Lower leg skin (tissue), 3 donors: ENCODE data around the gene NRG3.

ENCODE experiments used
- POLR2A ChIP-seq, 2 donors: fragments of 450-650 bp; IDR thresholded peaks; one replicate each; pipeline ENCODE4 v1.6.1; 2016 to 2017; ENCODE audit warnings: antibody characterized with exemption in 2 of 2, mild to moderate bottlenecking in 1 of 2, moderate library complexity in 1 of 2
- TF ChIP-seq, protein P1 (sequence below), 3 donors: fragments of 450-650 bp; IDR thresholded peaks; one replicate each; pipeline ENCODE4 v1.5.1; 2016; ENCODE audit warnings: antibody characterized with exemption in 3 of 3, mild to moderate bottlenecking in 3 of 3, moderate library complexity in 2 of 3

GRCh38 chr10:82148764-82149163, 273.8 kb downstream of the NRG3 start:
- TF ChIP-seq, protein P1, sequence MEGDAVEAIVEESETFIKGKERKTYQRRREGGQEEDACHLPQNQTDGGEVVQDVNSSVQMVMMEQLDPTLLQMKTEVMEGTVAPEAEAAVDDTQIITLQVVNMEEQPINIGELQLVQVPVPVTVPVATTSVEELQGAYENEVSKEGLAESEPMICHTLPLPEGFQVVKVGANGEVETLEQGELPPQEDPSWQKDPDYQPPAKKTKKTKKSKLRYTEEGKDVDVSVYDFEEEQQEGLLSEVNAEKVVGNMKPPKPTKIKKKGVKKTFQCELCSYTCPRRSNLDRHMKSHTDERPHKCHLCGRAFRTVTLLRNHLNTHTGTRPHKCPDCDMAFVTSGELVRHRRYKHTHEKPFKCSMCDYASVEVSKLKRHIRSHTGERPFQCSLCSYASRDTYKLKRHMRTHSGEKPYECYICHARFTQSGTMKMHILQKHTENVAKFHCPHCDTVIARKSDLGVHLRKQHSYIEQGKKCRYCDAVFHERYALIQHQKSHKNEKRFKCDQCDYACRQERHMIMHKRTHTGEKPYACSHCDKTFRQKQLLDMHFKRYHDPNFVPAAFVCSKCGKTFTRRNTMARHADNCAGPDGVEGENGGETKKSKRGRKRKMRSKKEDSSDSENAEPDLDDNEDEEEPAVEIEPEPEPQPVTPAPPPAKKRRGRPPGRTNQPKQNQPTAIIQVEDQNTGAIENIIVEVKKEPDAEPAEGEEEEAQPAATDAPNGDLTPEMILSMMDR (IDR thresholded peaks at IDR 0.05) = no peak
- TF ChIP-seq POLR2A (IDR thresholded peaks at IDR 0.05) = no peak
